ENCODE data around the gene SCGB1D1. TPM values are rescaled to one million over a fixed set of nuclear protein-coding genes. Genes with fewer than 3 reads are reported as not detected.

SCGB1D1 gene
- total and polyA plus RNA-seq, 2 of the 8 experiments (the other 6 are each of a cell fraction or from before 2014, with no cell fraction given): not detected

GRCh38 chr11:62190011-62190410 lies at the start of gene SCGB1D1 (continued):
- no peak for TF ChIP-seq CTCF (IDR thresholded peaks at IDR 0.05; ENCODE audit: control extremely low read depth in 1 of 3, insufficient read depth in 1 of 3, low read depth in 1 of 3, low read length in 3 of 3)
- TF ChIP-seq SP1 (IDR thresholded peaks at IDR 0.05; ENCODE audit: low read depth, low read length): no peak
- no peak for TF ChIP-seq RXRA (IDR thresholded peaks at IDR 0.05; ENCODE audit: insufficient read depth, low read depth, low read length)
- TF ChIP-seq YY1 (IDR thresholded peaks at IDR 0.05; ENCODE audit: low read depth, low read length): no peak
- no peak for TF ChIP-seq EP300 (IDR thresholded peaks at IDR 0.05; ENCODE audit: borderline replicate concordance in 1 of 2, low read depth in 2 of 2, low read length in 2 of 2)
- no peak for TF ChIP-seq TAF7 (optimal IDR thresholded peaks at IDR 0.05; ENCODE audit: borderline replicate concordance, low read depth, low read length)

Measured in H1 (cell line).